ENCODE results near the gene IQSEC3.

The IQSEC3 gene

GRCh38 chr12:176321-177181 lies 110.0 kb downstream of the IQSEC3 start:
- no peak for DNase-seq (ENCODE audit: low read depth)
- TF ChIP-seq CTCF (IDR thresholded peaks at IDR 0.05; ENCODE audit: low read depth, low read length, missing control alignments), result no peak
- no peak overlapping the region for H3K4me3 ChIP-seq (ENCODE audit: low read depth, low read length)

GRCh38 chr12:177336-177979 lies 110.9 kb downstream of the IQSEC3 start:
- no peak overlapping the region for H3K4me3 ChIP-seq (ENCODE audit: low read depth, low read length)
- DNase-seq (ENCODE audit: low read depth), result no peak
- no peak for TF ChIP-seq CTCF (IDR thresholded peaks at IDR 0.05; ENCODE audit: low read depth, low read length, missing control alignments)

DNA sequence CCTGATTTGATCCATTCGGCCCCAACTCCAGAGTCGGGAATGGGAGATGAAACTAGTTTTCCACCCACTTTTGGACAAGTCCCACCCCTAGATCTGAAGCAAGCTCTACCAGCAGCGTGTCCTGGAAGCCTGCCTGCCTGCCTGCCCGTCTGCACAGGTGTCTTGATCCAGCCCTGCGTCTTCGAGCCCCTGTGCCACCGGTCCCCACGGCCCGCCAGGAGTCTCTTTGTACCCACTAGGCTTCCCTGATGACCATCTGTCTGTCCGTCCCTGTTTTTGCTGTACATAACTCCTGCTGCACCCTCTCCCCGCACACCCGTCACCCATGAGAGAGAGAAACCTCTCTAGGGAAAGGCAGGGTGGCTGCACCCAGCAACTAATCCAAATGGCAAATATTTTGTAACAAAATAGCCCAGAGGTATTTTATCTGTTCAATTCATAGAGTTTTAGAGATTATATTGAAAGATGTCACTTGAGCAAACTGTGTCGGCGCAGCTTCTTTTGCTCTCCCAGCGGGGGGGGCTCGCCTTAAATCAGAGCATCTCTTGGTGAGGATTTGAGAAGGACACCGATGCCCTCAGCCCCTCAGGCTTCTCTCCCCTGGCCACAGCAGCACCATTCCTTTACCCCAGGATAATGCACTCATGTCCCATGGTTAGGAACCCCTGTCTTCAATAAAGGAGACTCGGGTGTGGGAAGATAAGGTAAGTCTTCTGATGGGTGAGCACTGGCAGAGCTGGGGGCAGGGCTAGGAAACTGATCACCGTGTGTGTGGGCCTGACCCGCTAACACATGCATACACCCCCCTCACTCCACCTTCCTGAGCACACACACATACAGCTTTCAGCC lies 111.6 kb downstream of the IQSEC3 start:
- TF ChIP-seq CTCF (IDR thresholded peaks at IDR 0.05; ENCODE audit: low read depth, low read length, missing control alignments), result no peak
- no peak for DNase-seq (ENCODE audit: low read depth)
- H3K4me3 ChIP-seq (ENCODE audit: low read depth, low read length), result no peak overlapping the region

DNA sequence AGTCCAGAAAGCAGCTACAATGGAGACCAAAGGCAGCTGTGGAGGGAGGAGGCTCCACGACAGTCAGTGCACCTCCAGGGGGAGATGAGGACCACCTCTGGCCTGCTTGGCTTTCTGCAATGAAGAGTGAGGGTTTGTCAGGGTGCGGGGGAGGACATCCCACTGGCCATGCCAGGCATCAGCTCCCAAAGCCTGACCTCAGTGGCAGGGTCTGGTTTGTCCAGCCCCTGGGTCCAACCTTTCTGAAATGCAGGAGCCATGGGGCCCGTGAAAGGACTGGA lies 112.2 kb downstream of the IQSEC3 start:
- H3K4me3 ChIP-seq (ENCODE audit: low read depth, low read length), result no peak overlapping the region
- no peak for TF ChIP-seq CTCF (IDR thresholded peaks at IDR 0.05; ENCODE audit: low read depth, low read length, missing control alignments)
- no peak for DNase-seq (ENCODE audit: low read depth)

DNA sequence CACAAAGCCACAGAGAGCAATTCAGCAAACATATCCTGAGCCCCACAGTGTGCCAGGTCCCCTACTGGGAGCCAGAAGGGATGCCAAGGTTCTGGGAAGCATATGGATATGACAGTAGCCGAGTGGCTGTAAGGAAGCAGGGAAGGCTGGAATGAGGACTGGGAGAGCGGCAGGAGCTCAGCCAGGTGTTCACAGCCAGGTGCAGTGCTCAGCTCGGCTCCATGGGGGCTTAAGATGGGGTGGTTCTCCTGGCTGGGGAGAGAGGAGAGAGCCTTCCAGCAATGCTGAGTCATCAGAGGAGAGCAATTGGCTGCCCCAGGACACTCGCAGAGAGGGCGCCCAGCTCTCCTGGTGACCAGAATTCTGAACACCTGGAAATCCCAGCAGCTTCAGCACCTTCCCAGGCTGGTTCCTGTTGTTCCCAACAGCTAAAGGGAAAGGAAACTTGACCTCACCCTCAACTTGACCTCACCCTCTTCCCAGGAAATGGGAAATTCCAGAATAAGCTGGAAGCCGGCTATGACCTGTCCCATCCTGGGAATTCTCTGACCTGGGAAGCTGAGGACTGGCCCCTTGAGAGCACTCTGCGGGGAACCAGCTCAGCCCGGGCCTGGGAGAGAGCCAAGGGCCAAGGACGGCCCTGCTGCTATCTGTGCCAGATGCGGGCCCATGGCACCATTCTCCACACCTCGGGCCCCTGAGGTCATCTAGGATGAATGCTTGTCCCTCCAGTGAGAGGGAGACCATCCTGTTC lies 112.7 kb downstream of the IQSEC3 start:
- DNase-seq (ENCODE audit: low read depth), result no peak
- no peak for TF ChIP-seq CTCF (IDR thresholded peaks at IDR 0.05; ENCODE audit: low read depth, low read length, missing control alignments)
- H3K4me3 ChIP-seq (ENCODE audit: low read depth, low read length), result no peak overlapping the region

DNA sequence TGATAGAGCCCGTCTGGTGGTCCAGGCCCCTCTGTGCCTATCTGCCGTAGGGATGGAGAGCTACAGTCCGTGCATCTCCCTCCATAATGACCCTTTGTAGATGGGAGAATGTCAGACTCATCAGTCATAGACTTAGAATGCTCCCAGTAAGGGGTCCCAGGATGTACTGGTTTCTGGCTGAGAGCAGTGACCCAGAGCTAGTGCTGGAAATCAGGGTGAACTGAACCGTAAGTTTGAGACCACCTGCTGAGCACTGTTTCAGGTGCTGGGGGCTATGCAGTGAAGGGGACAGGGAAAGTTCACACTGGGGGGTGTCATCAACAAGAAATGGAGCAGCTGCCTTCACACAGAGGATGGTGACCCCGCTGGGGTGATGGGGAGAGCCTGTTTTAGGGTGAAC lies 113.3 kb downstream of the IQSEC3 start:
- TF ChIP-seq CTCF (IDR thresholded peaks at IDR 0.05; ENCODE audit: low read depth, low read length, missing control alignments), result no peak
- DNase-seq (ENCODE audit: low read depth), result no peak
- no peak overlapping the region for H3K4me3 ChIP-seq (ENCODE audit: low read depth, low read length)

Data from GM12864 (cell line).